Activated CD4-positive, CD25-positive, alpha-beta regulatory T cell treated with anti-CD3 and anti-CD28 coated beads, Interleukin-2, amount 50 U/mL, for 72 hours (primary cell): ENCODE results near the gene NPEPL1.
"Not testable (repeated sequence)": the region's sequence is repeated elsewhere in the genome, so short reads cannot be mapped to it uniquely, and the experiment has no call there.

Source experiments
- DNase-seq: peaks from one replicate; pipeline ENCODE4 v3.0.0; 2021

The NPEPL1 gene

DNA sequence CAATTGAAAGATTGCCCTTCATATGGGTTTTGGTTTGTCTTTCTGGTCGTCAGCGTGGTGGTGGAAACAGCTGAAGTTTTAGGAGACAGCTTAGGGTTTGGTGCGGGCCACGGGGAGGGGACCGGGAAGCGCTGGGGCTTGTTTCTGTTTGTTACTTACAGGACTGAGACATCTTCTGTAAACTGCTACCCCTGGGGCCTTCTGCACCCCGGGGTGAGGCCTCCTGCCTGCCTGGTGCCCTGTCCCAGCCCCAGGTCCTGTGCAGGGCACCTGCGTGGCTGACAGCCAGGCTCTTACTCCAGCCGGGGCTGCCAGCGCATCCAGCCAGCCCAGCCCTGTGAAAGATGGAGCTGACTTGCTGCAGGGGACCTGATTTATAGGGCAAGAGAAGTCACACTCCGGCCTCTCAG lies 22.8 kb downstream of the NPEPL1 start:
- DNase-seq = no peak

- peak; percentile 24 for DNase-seq
Observed at GRCh38 chr20:58715801-58716475, 23.3 kb downstream of the NPEPL1 start.

GRCh38 chr20:58716476-58717277 lies 24.1 kb downstream of the NPEPL1 start:
- DNase-seq = peak; percentile 28

DNA sequence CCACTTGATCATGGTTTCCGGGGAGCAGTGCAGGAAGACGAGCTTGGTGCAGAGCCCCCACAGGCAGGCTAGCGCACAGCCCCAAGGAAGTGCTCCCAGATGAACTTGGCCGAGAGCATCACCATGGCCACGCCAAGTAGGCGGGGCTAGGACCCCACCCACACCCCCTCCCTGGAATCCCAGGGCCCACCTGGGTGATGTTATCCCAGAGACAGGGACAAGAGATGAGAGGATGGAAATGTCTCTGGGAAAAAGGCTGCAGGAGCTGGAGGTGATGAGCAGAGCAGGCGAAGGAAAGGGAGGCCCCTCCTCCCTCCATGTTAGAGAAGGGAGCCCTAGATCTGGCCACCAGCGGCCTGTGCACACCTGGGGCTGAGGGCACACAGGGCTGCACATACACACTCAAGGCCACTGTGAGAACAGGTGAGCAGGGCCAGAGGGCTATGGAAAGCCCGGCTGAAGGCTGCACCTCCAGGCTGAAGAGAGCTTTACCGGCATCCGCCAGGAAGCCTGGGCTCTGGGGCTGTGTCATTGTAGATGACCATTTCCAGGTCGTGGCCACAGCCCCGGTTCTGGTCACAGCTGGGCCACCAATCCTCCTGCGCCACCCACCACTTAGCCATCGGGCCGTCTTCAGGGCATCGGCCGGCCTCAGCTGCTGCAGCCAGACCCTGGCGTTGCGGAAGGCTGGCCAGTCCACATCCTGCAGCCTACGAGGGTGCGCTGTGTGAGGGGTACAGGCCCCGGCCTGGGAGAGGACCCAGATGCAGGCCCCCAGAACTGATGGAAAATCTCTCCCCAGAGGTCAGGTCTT lies 24.9 kb downstream of the NPEPL1 start:
- DNase-seq = no peak

GRCh38 chr20:58718121-58718563 lies 25.5 kb downstream of the NPEPL1 start:
- DNase-seq = peak; percentile 17

- DNase-seq = peak; percentile 17
Observed at GRCh38 chr20:58718729-58719128, 26.1 kb downstream of the NPEPL1 start.

GRCh38 chr20:58719258-58719657 lies 26.7 kb downstream of the NPEPL1 start:
- peak; percentile 7 for DNase-seq

DNA sequence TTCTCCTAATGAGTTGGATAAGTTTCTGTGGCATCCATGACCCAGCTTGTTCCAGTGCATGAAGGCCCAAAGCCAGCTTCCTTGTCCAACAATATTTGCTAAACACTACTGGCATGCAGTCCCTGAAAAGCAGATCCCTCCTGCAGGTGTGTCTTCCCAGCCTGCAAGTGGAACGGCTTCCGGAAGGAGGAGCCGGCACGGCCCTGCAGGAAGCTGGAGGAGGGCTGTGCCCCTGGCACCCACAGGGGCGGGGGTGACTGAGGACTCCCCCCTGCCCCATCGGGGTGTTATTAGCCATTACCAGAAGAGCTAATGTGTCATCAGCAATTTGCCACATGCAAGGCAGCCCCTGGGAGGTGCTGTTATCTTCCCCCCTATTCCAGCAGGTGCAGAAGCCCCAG lies 27.4 kb downstream of the NPEPL1 start:
- peak; percentile 22 for DNase-seq

DNA sequence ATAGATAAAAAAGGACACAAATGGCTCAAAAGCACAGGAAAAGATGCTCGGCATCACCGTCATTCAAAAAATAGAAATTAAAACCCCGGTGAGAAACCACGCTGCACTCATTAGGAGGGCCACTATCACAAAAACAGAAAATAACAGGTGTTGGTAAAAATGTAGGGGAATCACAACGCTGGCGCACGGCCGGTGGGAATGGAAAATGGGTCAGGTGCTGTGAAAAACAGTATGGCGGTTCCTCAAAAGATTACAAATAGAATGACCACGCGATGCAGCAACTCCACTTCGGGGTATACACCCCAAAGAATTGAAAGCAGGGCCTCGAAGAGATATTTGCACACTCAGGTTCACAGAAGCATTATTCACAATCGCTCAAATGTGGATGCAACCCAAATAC lies 28.3 kb downstream of the NPEPL1 start:
- no peak for DNase-seq

DNA sequence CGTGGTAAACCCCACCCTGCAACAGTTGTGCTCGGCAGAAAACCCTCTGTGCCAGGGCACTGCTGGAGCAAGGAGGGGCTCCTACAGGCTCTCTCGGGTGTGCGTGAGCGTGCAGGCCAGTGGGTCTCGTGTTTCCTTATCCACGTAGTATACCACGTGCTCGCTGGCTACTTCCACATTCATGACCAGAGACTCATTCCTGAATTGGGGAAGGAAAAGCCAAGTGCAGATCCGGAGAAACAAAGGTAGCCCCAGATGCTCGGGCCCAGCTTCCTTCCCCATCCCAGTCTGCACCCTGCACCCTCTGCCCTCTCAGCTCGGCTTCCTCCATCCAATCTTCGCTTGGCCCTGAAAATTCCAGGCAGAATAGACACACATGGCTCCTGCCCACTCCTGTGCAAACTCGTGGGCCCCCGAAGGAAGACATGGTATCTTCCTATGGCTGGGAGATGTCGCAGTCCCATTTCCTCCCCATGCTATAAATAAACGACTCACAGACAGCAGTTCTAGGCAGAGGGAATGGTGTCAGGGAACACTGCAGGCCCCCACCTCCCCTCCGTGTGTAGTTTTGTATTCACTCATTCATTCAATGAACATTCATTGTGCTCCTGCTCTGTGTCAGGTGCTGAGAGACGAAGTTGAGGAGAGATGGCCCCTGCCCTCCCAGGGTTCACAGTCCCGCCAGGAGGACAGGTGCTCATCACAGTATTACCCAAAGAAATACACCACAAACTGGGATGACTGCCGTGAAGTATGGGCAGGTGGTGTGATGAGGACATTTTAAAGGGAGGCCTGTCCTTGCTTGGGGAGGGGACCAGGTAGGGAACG lies 29.6 kb downstream of the NPEPL1 start:
- peak; percentile 6 for DNase-seq

DNA sequence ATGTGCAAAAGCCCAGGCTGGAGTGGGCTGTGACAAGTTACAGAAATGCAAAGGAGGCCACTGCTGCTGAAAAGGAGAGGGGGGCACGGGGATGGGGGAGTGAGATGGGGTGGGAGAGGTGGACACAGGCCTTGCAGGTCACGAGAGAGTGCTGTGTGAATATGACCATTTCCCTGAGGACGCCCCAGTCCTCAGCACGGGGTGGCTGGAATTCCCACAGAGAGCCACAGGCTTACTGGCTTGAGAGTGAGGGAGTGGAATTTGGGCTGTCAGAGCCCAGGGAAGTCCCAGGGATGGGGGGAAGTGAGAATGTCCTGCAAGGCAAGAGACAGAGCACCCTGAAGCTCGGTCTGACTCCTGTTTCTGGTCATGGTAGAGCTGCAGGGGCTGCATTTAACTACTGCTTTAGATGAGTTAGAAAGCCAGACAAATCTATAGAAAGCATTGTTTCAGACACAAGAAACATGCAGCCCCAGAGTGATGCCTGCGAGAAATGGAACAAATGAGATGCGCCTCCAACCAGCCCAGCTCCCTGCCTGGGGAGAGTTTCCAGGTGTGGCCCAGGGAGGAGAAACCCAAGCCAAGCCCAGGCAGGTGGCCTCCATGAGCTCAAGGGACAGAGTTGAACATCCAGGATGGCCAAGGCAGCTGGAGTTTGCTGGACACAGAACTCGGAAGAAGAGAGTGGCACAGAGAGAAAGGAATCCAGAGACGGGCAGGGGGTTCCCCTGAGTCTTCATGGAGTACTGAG lies 30.5 kb downstream of the NPEPL1 start:
- DNase-seq = no peak

GRCh38 chr20:58723628-58723984 lies 31.0 kb downstream of the NPEPL1 start:
- no peak for DNase-seq

DNA sequence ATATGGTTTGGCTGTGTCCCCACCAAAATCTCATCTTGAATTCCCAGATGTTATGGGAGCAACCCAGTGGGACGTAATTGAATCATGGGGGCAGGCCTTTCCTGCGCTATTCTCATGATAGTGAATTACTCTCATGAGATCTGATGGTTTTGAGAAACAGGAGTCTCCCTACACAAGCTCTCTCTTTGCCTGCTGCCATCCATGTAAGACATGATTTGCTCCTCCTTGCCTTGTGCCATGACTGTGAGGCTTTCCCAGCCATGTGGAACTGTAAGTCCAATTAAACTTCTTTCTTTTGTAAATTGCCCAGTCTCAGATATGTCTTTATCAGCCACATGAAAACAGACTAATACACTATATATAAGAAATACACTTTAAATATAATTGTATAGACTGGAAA lies 33.6 kb downstream of the NPEPL1 start:
- DNase-seq = not testable (repeated sequence)

GRCh38 chr20:58731192-58731591 lies 38.6 kb downstream of the NPEPL1 start:
- no peak for DNase-seq

DNA sequence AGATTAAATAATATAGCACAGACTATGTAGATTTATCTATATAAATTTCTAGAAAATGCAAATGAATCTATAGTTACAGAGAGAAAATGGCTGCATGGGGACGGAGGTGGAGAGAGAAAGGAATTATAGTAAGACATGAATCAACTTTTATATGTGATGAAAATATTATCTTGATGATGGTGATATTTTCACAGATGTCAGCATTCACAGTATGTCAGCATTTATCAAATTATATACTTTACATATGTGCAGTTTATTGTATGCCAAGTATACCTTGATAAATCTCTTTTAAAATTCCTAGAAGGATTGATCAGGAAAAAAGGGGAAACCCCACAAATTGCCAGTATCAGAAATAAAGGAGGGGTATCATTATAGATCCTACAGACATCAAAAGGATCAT lies 44.6 kb downstream of the NPEPL1 start:
- DNase-seq = no peak

DNA sequence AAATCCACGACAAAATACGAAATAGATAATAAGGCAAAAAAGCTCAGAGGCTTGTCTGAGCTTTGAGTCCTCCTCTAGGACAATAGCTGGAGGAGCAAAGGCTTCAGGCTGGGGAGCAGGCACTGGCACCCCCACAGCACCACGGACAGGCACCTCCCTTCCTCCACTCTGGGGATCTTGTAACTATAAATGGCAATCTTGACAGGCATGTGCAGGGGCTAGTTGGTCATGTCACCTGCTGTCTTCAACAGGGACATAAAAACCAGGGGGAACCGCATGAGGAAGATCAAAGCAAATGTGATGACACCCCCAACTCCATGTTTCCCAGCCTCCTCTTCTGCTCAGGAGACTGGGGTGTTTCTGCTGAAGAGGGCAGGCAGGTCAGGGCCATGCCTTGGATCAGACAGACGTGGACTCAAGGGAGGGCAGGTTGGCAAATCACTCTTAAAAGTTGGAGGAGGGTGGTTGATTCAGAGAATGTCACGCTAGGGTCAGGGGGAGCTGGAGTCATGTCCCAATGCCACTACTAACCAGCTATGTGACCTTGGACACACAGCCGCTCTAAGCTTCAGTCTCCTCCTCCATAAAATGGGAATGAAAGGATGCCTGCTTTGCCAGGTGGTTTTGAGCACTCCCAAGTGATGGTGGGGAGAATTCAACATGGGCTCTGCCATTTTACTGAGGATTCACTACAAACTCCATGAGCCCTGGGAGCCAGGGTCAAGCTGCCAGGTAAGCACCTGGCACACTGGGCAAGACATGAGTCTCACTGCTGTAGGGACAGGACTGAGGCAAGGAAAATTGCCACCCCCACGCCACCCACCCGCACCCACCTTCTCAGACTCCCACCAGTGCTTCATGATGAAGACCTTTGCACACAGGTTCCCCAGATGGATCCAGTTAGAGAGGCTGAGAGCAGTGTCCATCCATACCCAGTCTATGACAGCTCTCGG lies 48.0 kb downstream of the NPEPL1 start:
- DNase-seq = peak; percentile 11

- no peak for DNase-seq
Observed at GRCh38 chr20:58741384-58741783, 48.8 kb downstream of the NPEPL1 start.

DNA sequence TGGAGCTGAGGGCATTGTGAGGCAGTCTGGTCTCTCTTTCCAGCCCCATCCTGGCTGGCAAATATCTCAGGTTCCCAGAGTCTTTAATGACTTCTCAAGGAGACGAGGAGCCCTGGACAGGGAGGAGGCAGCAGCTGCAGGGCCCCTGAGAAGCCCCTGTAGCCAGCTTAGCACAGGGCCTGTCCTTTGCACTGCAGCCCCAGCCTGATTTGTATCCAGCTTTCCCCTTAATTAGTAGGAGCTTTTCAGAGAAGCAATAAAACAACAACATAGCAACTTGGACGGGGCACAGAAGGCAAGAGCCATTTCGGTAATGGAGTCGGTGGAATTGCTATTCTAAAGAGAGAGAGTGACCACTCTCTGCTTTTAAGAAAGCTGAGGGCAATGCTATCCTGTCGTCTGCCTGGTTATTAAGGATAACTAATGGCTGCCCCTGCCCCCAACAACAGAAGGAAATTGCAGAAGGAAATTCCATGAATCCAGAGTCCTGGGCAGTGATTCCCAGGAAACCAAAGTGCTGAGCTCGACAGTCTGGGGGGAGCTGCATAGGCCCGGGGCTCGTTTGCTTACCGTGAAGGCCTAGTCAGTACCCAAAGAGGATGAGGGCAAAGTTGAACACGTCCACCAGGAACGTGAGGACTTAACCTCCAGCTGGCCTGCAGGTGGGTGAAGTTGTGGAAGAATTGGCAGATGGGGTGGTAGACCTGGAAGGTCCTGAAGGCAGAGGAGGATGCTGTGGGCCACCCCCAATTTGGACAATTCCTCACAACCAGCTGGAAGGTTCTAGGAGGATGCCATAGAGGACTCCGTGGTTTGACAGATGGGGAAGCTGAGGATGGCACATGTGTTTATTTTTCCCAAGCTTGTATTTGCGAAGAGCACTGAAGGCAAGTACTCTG lies 50.3 kb downstream of the NPEPL1 start:
- no peak for DNase-seq

DNA sequence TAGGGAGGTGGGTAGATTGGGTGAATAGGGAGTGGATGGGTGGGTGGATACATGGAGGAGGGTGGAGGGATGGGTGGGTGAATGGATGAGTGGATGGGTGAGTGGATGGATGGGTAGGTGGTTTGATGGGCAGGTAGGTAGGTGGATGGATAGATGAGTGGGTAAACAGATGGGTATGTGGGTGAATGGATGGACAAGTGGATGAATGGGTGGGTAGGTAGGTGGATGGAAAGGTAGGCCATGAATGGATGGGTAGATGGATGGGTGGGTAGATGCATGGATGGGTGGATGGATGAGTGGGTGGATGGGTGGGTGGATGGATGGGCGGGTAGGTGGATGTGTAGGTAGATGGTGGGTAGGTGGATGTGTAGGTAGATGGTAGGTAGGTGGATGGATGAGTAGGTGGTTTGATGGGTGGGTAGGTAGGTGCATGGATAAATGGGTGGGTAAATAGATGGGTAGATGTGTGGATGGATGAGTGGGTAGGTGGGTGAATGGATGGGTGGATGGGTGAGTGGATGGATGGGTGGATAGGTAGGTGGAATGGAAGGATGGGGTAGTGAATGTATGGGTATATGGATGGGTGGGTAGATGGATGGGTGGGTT lies 51.4 kb downstream of the NPEPL1 start:
- DNase-seq = no peak
